Kidney (tissue), 22 donors: Measurements from ENCODE around the gene GRHL1. TPM values are rescaled to one million over a fixed set of nuclear protein-coding genes. Genes with fewer than 3 reads are reported as not detected.

ENCODE experiments used
- DNase-seq, 5 donors: peaks; one replicate each; pipeline ENCODE4 v3.0.0-alpha.2; 2013 to 2020
- FAIRE-seq: peaks from 2 replicates; lab custom pipeline; 2012; peaks lifted over from hg19 to GRCh38; lab: Jason Lieb, UNC
- H3K27ac ChIP-seq, 2 donors: one replicate each; pipeline ENCODE4 v1.7.0; 2013; ENCODE audit warnings: low read depth in 2 of 2, low read length in 2 of 2, inconsistent platforms in 1 of 2
- H3K27me3 ChIP-seq: one replicate; pipeline ENCODE4 v1.7.1; 2013; ENCODE audit warnings: low read length, inconsistent platforms; ENCODE audit not compliant: control insufficient read depth, insufficient read depth
- H3K36me3 ChIP-seq, 3 donors: one replicate each; pipeline versions ENCODE4 v1.7.0 to v1.7.1; 2013; ENCODE audit warnings: low read length in 3 of 3, control low read depth in 1 of 3, inconsistent platforms in 1 of 3; ENCODE audit not compliant: insufficient read depth in 3 of 3, control insufficient read depth in 2 of 3
- H3K4me1 ChIP-seq, 3 donors: one replicate each; pipeline versions ENCODE4 v1.7.0 to v1.7.1; 2013; ENCODE audit warnings: low read length in 3 of 3, inconsistent platforms in 1 of 3, low read depth in 1 of 3; ENCODE audit not compliant: control insufficient read depth in 2 of 3, insufficient read depth in 2 of 3
- H3K4me3 ChIP-seq, 3 donors: one replicate each; pipeline versions ENCODE4 v1.7.0 to v1.8.1; 2013; ENCODE audit warnings: low read length in 3 of 3, control low read depth in 1 of 3, inconsistent platforms in 1 of 3
- H3K9ac ChIP-seq, 3 donors: one replicate each; pipeline versions ENCODE4 v1.7.0 to v1.7.1; 2013; ENCODE audit warnings: low read length in 3 of 3, control low read depth in 1 of 3, inconsistent platforms in 1 of 3
- H3K9me3 ChIP-seq, 3 donors: one replicate each; pipeline versions ENCODE4 v1.7.0 to v1.7.1; 2013; ENCODE audit warnings: low read length in 3 of 3, control low read depth in 1 of 3, inconsistent platforms in 1 of 3; ENCODE audit not compliant: control insufficient read depth in 2 of 3, insufficient read depth in 1 of 3
- intact Hi-C: fragments of 100-400 bp; cut with DNase I; formaldehyde crosslinking; loops from one replicate; pipeline ENCODE4 v1.11.1; 2022
- long read RNA-seq, 10 donors: library from polyadenylated mRNA in 1 of 10; unstranded in 1 of 10; transcript quantifications; one replicate each; pipeline ENCODE4 v2.0.0 and lab custom pipeline, GENCODE V29; 2021 to 2026
- polyA plus RNA-seq: library from polyadenylated mRNA; stranded (reverse); fragments of 350-450 nt; fragmentation: Illumina TruSeq; extraction: RNeasy Lipid Tissue Mini Kit (QIAGEN cat#74804); gene quantifications from one replicate; pipeline ENCODE4 v1.2.3, GENCODE V29; 2014; ENCODE audit warnings: low read depth, low replicate concordance; ENCODE audit not compliant: insufficient read depth
- total RNA-seq: library from RNA; stranded (reverse); fragmentation: NEBNext Ultra II Directional; extraction: Animal tissue kit (Norgen Biotek cat#: 25700); gene quantifications from one replicate; pipeline ENCODE4 v1.2.1, GENCODE V29; 2021
- TF ChIP-seq, protein P1 (sequence below): IDR thresholded peaks from 3 replicates; pipeline ENCODE4 v1.5.1; 2012; ENCODE audit warnings: mild to moderate bottlenecking, moderate library complexity, borderline replicate concordance; ENCODE audit not compliant: insufficient read depth; ENCODE audit errors: extremely low read depth
- donor health status: control.
- donor health status: control.
- donor health status: control.
- donor health status: control.
- donor health status: control.
- donor health status: DM: yes; HTN: yes; CAD: no.
- donor health status: Normal renal cell carcinoma (clear cell type).

Gene GRHL1, protein sequence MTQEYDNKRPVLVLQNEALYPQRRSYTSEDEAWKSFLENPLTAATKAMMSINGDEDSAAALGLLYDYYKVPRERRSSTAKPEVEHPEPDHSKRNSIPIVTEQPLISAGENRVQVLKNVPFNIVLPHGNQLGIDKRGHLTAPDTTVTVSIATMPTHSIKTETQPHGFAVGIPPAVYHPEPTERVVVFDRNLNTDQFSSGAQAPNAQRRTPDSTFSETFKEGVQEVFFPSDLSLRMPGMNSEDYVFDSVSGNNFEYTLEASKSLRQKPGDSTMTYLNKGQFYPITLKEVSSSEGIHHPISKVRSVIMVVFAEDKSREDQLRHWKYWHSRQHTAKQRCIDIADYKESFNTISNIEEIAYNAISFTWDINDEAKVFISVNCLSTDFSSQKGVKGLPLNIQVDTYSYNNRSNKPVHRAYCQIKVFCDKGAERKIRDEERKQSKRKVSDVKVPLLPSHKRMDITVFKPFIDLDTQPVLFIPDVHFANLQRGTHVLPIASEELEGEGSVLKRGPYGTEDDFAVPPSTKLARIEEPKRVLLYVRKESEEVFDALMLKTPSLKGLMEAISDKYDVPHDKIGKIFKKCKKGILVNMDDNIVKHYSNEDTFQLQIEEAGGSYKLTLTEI
- 6.0 TPM for total RNA-seq
- 2.3 TPM for polyA plus RNA-seq
- long read RNA-seq, donor 1, result 0 reads
- long read RNA-seq, donor 2, result 0 reads
- long read RNA-seq, donor 3, result 0 reads
- long read RNA-seq, donor 4, partial matches to known transcripts, result 0 of 2 reads
- long read RNA-seq, donor 4, other reads (novel, unspliced or antisense), result 0 of 2 reads
- long read RNA-seq, donor 5, result 0 reads
- long read RNA-seq, donor 6, result 0 reads
- long read RNA-seq, donor 7, partial matches to known transcripts, result 2 of 8 reads
- long read RNA-seq, donor 7, other reads (novel, unspliced or antisense), result 2 of 8 reads
- long read RNA-seq, donor 8, result 0 reads
- long read RNA-seq, donor 9, partial matches to known transcripts, result 0 of 1 reads
- long read RNA-seq, donor 9, other reads (novel, unspliced or antisense), result 0 of 1 reads
- long read RNA-seq, donor 10, result 0 reads

DNA sequence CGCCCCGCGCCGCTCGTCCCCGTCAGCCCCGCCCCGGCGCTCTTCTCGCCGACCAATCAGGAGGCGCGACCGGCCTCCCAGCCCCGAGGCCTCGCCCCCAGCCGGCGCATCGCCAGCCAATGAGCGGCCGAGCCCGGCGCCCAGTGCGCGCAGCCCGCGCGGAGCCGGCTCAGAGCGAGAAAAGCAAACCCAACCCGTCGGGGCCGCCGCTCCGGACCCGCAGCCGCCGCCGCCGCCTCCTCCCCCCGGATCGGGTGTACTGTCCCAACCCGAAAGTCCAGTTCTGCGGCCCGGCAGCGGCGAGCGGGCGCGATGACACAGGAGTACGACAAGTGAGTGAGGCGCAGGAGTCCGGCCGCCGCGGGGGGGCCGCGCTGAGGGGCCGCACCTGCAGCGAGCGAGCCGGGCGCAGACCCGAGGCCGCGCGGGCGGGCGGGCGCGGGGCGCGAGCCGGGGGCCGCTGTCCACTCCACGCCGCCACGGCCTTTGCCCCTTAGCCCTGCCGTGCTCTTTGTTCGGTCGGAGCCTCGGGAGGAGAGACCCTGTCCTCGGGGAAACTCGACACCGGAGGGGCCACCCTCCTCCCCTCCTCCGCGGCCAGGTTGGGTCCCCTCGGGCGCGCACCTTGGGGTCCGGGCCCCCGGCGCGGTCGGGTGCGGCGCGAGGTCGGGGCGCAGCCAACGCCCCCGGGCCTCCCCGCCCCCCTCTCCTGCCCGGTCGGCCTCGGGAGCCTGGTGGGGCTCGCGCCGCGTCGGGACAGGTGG lies at the start of gene GRHL1:
TSS of gene GRHL1 (plus strand) at position 172 of the 764 bp plus-strand sequence. CDS start at position 313, 141 bp downstream.
- intact Hi-C loops, result no loop called here
- Histone ChIP-seq H3K27ac (peak within 1 kb of the TSS in 1 of 2 donors; percentile 69), H3K9me3 (no peaks in the 10 kb centered on the region), H3K9ac (peak within 1 kb of the TSS in 2 of 3 donors; percentile 31 to 51), H3K27me3 (peaks cover 5% of the 10 kb centered on the region), H3K4me3 (peak within 1 kb of the TSS; percentile 41 to 69 (median 66)), H3K4me1 (peaks cover 0 to 5% (median 0%) of the 10 kb centered on the region in 3 donors), H3K36me3 (no peaks in the 10 kb centered on the region)
- DNase-seq (peak; percentile 94 to 97 (median 95)), FAIRE-seq (no peak)
- TF ChIP-seq, protein P1, sequence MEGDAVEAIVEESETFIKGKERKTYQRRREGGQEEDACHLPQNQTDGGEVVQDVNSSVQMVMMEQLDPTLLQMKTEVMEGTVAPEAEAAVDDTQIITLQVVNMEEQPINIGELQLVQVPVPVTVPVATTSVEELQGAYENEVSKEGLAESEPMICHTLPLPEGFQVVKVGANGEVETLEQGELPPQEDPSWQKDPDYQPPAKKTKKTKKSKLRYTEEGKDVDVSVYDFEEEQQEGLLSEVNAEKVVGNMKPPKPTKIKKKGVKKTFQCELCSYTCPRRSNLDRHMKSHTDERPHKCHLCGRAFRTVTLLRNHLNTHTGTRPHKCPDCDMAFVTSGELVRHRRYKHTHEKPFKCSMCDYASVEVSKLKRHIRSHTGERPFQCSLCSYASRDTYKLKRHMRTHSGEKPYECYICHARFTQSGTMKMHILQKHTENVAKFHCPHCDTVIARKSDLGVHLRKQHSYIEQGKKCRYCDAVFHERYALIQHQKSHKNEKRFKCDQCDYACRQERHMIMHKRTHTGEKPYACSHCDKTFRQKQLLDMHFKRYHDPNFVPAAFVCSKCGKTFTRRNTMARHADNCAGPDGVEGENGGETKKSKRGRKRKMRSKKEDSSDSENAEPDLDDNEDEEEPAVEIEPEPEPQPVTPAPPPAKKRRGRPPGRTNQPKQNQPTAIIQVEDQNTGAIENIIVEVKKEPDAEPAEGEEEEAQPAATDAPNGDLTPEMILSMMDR, result no peak

DNA sequence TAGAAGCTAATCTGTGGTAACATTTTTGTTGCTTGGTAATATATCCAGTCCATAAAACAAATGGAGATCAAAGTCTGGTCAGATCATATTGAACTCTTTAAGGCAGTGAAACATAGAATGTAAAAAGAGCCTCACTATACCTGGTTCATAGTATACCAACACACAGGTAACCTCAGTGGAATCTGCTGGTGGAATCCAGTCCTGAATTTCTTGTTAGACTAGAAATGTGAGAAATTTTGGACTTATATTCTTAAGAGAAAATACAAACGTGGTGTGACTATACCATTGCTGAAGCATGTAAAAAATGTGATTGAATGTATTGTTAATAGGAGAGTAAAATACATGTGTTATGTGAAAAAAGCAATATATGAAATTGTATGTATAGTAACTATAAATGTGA lies 46.1 kb upstream of the GRHL1 start:
- FAIRE-seq (peak; percentile 50), DNase-seq (peak in 2 of 5 donors; percentile 13 to 16)
- H3K4me1 ChIP-seq, result no peaks in the 10 kb centered on the region
- H3K9me3 ChIP-seq, result no peaks in the 10 kb centered on the region
- no peaks in the 10 kb centered on the region for H3K36me3 ChIP-seq
- TF ChIP-seq, protein P1, result no peak
- H3K9ac ChIP-seq, result no peak overlapping the region
- no peaks in the 10 kb centered on the region for H3K27me3 ChIP-seq
- intact Hi-C loops, result no loop called here
- H3K4me3 ChIP-seq, result no peak overlapping the region
- H3K27ac ChIP-seq, result no peak overlapping the region

DNA sequence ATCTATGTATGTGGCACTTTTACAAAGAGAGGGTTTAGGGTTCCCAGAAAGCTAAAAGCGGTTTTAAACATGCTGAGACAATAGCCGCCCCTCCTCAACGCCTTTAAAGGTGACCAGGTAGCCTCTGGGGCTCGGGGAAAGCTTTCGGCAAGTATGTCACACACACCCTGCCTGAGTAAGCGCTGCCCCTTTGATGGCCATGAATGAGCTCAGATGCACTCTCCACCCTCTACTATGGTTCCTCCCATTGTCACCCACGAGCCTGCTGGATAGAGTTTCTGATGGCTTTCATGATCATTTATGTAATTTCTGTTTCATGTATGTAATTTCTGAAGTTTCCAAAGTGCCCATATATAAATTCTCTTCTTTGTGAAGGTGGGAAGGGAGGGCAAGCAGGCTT lies 44.1 kb upstream of the GRHL1 start:
- no peak for FAIRE-seq
- intact Hi-C loops, result no loop called here

More for the DNA sequence above, 44.1 kb upstream of the GRHL1 start:
- Histone ChIP-seq H3K27ac (no peak overlapping the region), H3K9ac (no peak overlapping the region), H3K9me3 (no peaks in the 10 kb centered on the region), H3K4me3 (no peak overlapping the region), H3K36me3 (peaks cover 0 to 2% (median 1%) of the 10 kb centered on the region in 3 donors), H3K4me1 (no peaks in the 10 kb centered on the region), H3K27me3 (no peaks in the 10 kb centered on the region)
- DNase-seq, result no peak
- TF ChIP-seq, protein P1, result no peak
